Astrocyte (in vitro differentiated cells and primary cell): ENCODE results near the gene PDE6G. TPM values are rescaled to one million over a fixed set of nuclear protein-coding genes. Genes with fewer than 3 reads are reported as not detected.

Experiments used
- DNase-seq: peaks from one replicate; pipeline ENCODE4 v3.0.0-alpha.2; 2010; ENCODE audit warnings: low read depth
- FAIRE-seq: peaks from 2 replicates; lab custom pipeline; 2011; peaks lifted over from hg19 to GRCh38; lab: Jason Lieb, UNC
- H2AFZ ChIP-seq: 2 replicates; pipeline ENCODE4 v1.6.0; 2012; ENCODE audit warnings: low read depth, low read length, inconsistent platforms
- H3K27ac ChIP-seq: 2 replicates; pipeline ENCODE4 v1.5.1; 2011; ENCODE audit warnings: low read depth, low read length, inconsistent platforms
- H3K27me3 ChIP-seq: 2 replicates; pipeline ENCODE4 v1.6.0; 2011; ENCODE audit warnings: low read length, inconsistent platforms; ENCODE audit not compliant: insufficient read depth
- H3K36me3 ChIP-seq: 2 replicates; pipeline ENCODE4 v1.5.1; 2011; ENCODE audit warnings: low read length, inconsistent platforms; ENCODE audit not compliant: insufficient read depth
- H3K4me1 ChIP-seq: 2 replicates; pipeline ENCODE4 v1.5.1; 2011; ENCODE audit warnings: low read length, inconsistent platforms; ENCODE audit not compliant: insufficient read depth
- H3K4me2 ChIP-seq: 2 replicates; pipeline ENCODE4 v1.6.0; 2012; ENCODE audit warnings: low read length, inconsistent platforms
- H3K4me3 ChIP-seq: 2 replicates; pipeline ENCODE4 v1.5.1; 2011; ENCODE audit warnings: low read depth, mild to moderate bottlenecking, low read length, inconsistent platforms; ENCODE audit not compliant: insufficient read depth
- H3K79me2 ChIP-seq: 2 replicates; pipeline ENCODE4 v1.6.0; 2012; ENCODE audit warnings: mild to moderate bottlenecking, low read length, inconsistent platforms; ENCODE audit not compliant: insufficient read depth
- H3K9ac ChIP-seq: 2 replicates; pipeline ENCODE4 v1.6.0; 2012; ENCODE audit warnings: mild to moderate bottlenecking, low read length, inconsistent platforms
- H3K9me3 ChIP-seq: 2 replicates; pipeline ENCODE4 v1.5.1; 2012; ENCODE audit warnings: low read depth, mild to moderate bottlenecking, low read length, inconsistent platforms; ENCODE audit not compliant: insufficient read depth
- H4K20me1 ChIP-seq: 2 replicates; pipeline ENCODE4 v1.6.0; 2012; ENCODE audit warnings: low read length, inconsistent platforms; ENCODE audit not compliant: insufficient read depth
- H3K27ac Mint-ChIP-seq: one replicate; pipeline ENCODE4 v1.8.0; 2021; ENCODE audit warnings: mild to moderate bottlenecking, mixed read lengths; ENCODE audit not compliant: unreplicated experiment
- H3K27me3 Mint-ChIP-seq: one replicate; pipeline ENCODE4 v1.8.0; 2021; ENCODE audit warnings: low read depth, mixed read lengths; ENCODE audit not compliant: unreplicated experiment
- H3K36me3 Mint-ChIP-seq: one replicate; pipeline ENCODE4 v1.8.0; 2021; ENCODE audit warnings: low read depth, mixed read lengths; ENCODE audit not compliant: unreplicated experiment
- H3K4me1 Mint-ChIP-seq: one replicate; pipeline ENCODE4 v1.8.0; 2021; ENCODE audit warnings: low read depth, mixed read lengths; ENCODE audit not compliant: unreplicated experiment
- H3K4me3 Mint-ChIP-seq: one replicate; pipeline ENCODE4 v1.8.0; 2021; ENCODE audit warnings: mild to moderate bottlenecking, moderate library complexity, mixed read lengths; ENCODE audit not compliant: unreplicated experiment
- H3K9me3 Mint-ChIP-seq: one replicate; pipeline ENCODE4 v1.8.0; 2021; ENCODE audit warnings: mild to moderate bottlenecking, mixed read lengths; ENCODE audit not compliant: unreplicated experiment
- CTCF ChIP-seq: IDR thresholded peaks from 2 replicates; pipeline ENCODE4 v1.5.1; 2011; ENCODE audit warnings: low read depth, mild to moderate bottlenecking, inconsistent platforms, low read length, moderate library complexity; ENCODE audit not compliant: insufficient read depth
- EZH2 ChIP-seq: IDR thresholded peaks from 2 replicates; pipeline ENCODE4 v1.6.1; 2012; ENCODE audit warnings: mild to moderate bottlenecking, low read length, inconsistent platforms; ENCODE audit not compliant: insufficient read depth
- total RNA-seq: library from RNA; stranded (reverse); gene quantifications from 2 replicates; pipeline ENCODE4 v1.2.1, GENCODE V29; 2021

PDE6G gene
- total RNA-seq, 1 donor from 2014 or later = not detected

DNA sequence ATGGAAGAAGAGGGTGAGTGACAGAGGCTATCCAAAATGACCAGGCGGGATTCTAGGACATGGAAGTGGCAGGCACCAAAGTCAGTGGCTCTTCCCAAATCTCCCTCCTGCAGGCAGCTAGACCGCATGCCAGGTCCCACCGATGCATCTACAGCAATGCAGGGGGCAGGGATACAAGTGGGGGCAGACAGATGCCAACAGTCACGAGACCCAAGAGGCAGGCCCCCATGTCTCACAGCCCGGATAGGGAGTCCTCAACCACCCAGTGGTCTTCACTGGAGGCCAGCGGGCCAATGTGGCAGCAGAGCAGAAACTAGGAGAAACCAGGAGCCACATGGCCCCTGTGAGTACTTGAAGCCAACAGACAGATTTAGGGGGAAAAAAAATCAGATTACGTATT is 39.5 kb downstream of the PDE6G start:
- Histone ChIP-seq H3K36me3 (peaks cover 32% of the 10 kb centered on the region), H2AFZ (no peak overlapping the region), H4K20me1 (peaks cover 70% of the 10 kb centered on the region), H3K9me3 (no peaks in the 10 kb centered on the region), H3K79me2 (peaks cover 71% of the 10 kb centered on the region), H3K4me2 (no peak overlapping the region), H3K27me3 (no peaks in the 10 kb centered on the region), H3K27ac (no peak overlapping the region), H3K4me3 (no peak overlapping the region), H3K4me1 (peaks cover 3% of the 10 kb centered on the region), H3K9ac (no peak overlapping the region)
- Mint-ChIP-seq H3K36me3 (peaks cover 39% of the 10 kb centered on the region), H3K4me1 (peaks cover 21% of the 10 kb centered on the region), H3K4me3 (no peak overlapping the region), H3K9me3 (no peaks in the 10 kb centered on the region), H3K27me3 (no peaks in the 10 kb centered on the region), H3K27ac (peak overlapping the region; percentile 7)
- TF ChIP-seq EZH2 (no peak), CTCF (no peak)
- no peak for DNase-seq
- FAIRE-seq = no peak

DNA sequence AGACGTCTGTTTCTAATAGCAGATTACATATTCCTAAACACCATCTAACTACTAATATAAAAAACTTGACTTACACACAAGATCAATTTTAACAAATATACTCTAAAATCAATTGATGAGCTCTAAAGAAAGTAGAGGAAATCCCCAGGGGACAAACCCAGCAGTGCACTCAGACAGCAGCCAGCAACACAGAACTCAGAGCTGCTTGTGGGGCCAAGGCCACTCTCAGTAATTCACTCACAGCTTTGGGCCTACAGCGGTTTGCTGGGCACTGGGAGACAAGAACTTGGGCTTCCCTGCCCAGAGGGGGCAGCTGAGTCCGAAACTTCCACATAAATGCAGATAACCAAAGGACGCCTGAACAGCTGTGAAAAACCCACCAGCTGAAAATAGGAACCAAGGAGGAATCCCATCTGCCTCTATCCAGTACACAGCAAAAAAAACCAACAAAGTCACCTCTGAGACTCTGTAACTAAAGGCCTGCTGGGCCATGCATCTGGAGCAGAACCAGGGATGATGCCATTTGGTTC is 40.9 kb downstream of the PDE6G start:
- no peak for TF ChIP-seq EZH2
- no peak for TF ChIP-seq CTCF
- H3K36me3 ChIP-seq = peaks cover 18% of the 10 kb centered on the region
- H4K20me1 ChIP-seq = peaks cover 60% of the 10 kb centered on the region
- no peaks in the 10 kb centered on the region for H3K27me3 ChIP-seq
- no peak overlapping the region for H3K4me3 ChIP-seq
- DNase-seq (no peak), FAIRE-seq (no peak)
- no peak overlapping the region for H3K9ac ChIP-seq
- H3K4me1 ChIP-seq = peaks cover 3% of the 10 kb centered on the region
- Mint-ChIP-seq H3K9me3 (no peaks in the 10 kb centered on the region), H3K27ac (no peak overlapping the region), H3K4me1 (peaks cover 21% of the 10 kb centered on the region), H3K4me3 (no peak overlapping the region), H3K27me3 (no peaks in the 10 kb centered on the region), H3K36me3 (peaks cover 29% of the 10 kb centered on the region)
- H2AFZ ChIP-seq = no peak overlapping the region
- H3K9me3 ChIP-seq = no peaks in the 10 kb centered on the region
- peaks cover 60% of the 10 kb centered on the region for H3K79me2 ChIP-seq
- H3K4me2 ChIP-seq = no peak overlapping the region
- H3K27ac ChIP-seq = no peak overlapping the region

GRCh38 chr17:81612172-81612970 is 44.0 kb downstream of the PDE6G start:
- H3K27me3 Mint-ChIP-seq = no peaks in the 10 kb centered on the region
- no peak for FAIRE-seq

More at GRCh38 chr17:81612172-81612970, 44.0 kb downstream of the PDE6G start:
- peaks cover 17% of the 10 kb centered on the region for H3K36me3 ChIP-seq
- no peak overlapping the region for H3K9ac ChIP-seq
- H3K79me2 ChIP-seq = peaks cover 79% of the 10 kb centered on the region
- Mint-ChIP-seq H3K4me1 (peaks cover 29% of the 10 kb centered on the region), H3K36me3 (peaks cover 38% of the 10 kb centered on the region), H3K9me3 (no peaks in the 10 kb centered on the region), H3K27ac (no peak overlapping the region), H3K4me3 (no peak overlapping the region)
- H4K20me1 ChIP-seq = peaks cover 84% of the 10 kb centered on the region
- peaks cover 18% of the 10 kb centered on the region for H3K4me1 ChIP-seq
- no peak overlapping the region for H3K4me2 ChIP-seq
- H2AFZ ChIP-seq = no peak overlapping the region
- no peaks in the 10 kb centered on the region for H3K27me3 ChIP-seq
- TF ChIP-seq CTCF (no peak), EZH2 (no peak)
- no peak for DNase-seq
- H3K9me3 ChIP-seq = no peaks in the 10 kb centered on the region
- H3K4me3 ChIP-seq = no peak overlapping the region
- no peak overlapping the region for H3K27ac ChIP-seq
